ENCODE results near the gene KIF21B. TPM values are rescaled to one million over a fixed set of nuclear protein-coding genes. Genes with fewer than 3 reads are reported as not detected.

The KIF21B gene
- total and polyA plus RNA-seq, 2 of the 8 experiments (the other 6 are each of a cell fraction or from before 2014, with no cell fraction given) = 10.8 to 26.5 TPM

DNA sequence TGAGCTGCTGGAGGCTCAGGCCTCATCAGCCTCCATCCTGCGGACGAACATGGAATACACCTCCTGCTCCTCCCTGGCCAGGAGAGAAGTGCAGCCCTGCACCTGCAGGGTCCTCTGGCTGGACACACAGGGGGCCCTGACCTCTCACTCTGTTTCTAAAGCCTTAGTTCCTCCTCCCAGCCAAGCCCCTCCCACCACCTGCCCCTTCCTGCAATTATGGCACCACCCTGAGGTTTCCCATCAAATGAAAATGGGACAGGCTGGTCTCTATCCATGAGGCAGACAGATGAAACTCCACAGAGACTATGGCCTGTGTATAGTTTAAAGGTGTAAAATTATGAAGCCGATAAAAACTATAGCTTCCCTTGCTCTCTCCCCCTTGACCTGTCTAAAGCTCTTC, 46.1 kb upstream of the KIF21B start:
- no peak overlapping the region for H2AFZ ChIP-seq (ENCODE audit: low read length)
- no peak overlapping the region for H3K56ac ChIP-seq (replicated peaks; ENCODE audit: insufficient read length, low read depth, low read length)
- FAIRE-seq = no peak
- H3K79me1 ChIP-seq (ENCODE audit: low read depth, low read length) = no peaks in the 10 kb centered on the region
- no peak overlapping the region for H2BK120ac ChIP-seq (replicated peaks; ENCODE audit: low read depth, low read length)
- H3K23me2 ChIP-seq (ENCODE audit: low read depth, low read length) = no peaks in the 10 kb centered on the region
- no peak overlapping the region for H3K23ac ChIP-seq (ENCODE audit: insufficient read length)
- no peak overlapping the region for H2BK20ac ChIP-seq (ENCODE audit: low read length)
- H2BK5ac ChIP-seq (ENCODE audit: low read depth, low read length) = no peak overlapping the region
- peaks cover 0 to 4% (median 0%) of the 10 kb centered on the region in 4 experiments; a peak in 1 of 7 replicates for H3K4me1 ChIP-seq (replicated peaks in 1 of 4; ENCODE audit: control insufficient read depth in 3 of 4, insufficient read depth in 4 of 4, low read length in 3 of 4)
- H3K9ac ChIP-seq (replicated peaks in 1 of 4; ENCODE audit: extremely low read depth in 1 of 4, low read depth in 3 of 4, low read length in 3 of 4) = no peak overlapping the region
- POLR2A ChIA-PET (ENCODE audit: partially characterized antibody) = interaction anchor here (1.3 kb wide), 1 partner anchor 84 kb away, joined by 4 read pairs; the partner anchor contains the start of gene TMEM9
- no peak overlapping the region for H3K4ac ChIP-seq (replicated peaks; ENCODE audit: insufficient read length, low read depth, low read length)
- 94% methylated on average over 3 of the region's 3 CpGs; no CpG with 5 or more reads in 1 of the 2 experiments for WGBS, 2 experiments (ENCODE audit: extremely low coverage in 1 of 2, insufficient coverage in 1 of 2, insufficient read length in 1 of 2, insufficient replicate concordance in 2 of 2, low coverage in 1 of 2, low lambda C conversion rate in 2 of 2, missing lambda C conversion rate in 1 of 2)
- no peak overlapping the region for H3K18ac ChIP-seq (ENCODE audit: extremely low read depth, low read length)
- no peaks in the 10 kb centered on the region for H3K79me2 ChIP-seq (ENCODE audit: control insufficient read depth in 1 of 2, insufficient read depth in 2 of 2, low read length in 2 of 2)
- no peak overlapping the region for H4K91ac ChIP-seq (replicated peaks; ENCODE audit: insufficient read length, low read length)
- CTCF ChIA-PET (ENCODE audit: partially characterized antibody) = interaction anchor here (0.6 to 10.6 kb wide), 12 partner anchors 11 to 152 kb away, joined by 3 to 97 read pairs (median 3); partner anchors contain the start of gene KIF21B
- H3K27ac ChIP-seq (ENCODE audit: low read depth, low read length) = no peak overlapping the region
- no peak overlapping the region for H4K8ac ChIP-seq (ENCODE audit: extremely low read depth, insufficient read depth, low read length)
- H2BK12ac ChIP-seq (ENCODE audit: low read depth, low read length) = no peak overlapping the region
- no peaks in the 10 kb centered on the region for H4K20me1 ChIP-seq (replicated peaks in 1 of 2; ENCODE audit: control insufficient read depth in 1 of 2, insufficient read depth in 2 of 2, low read length in 2 of 2)
- H3K36me3 ChIP-seq (ENCODE audit: control insufficient read depth in 2 of 4, insufficient read depth in 4 of 4, low read length in 3 of 4) = no peaks in the 10 kb centered on the region
- no peak for DNase-seq (ENCODE audit: low read depth in 1 of 2, low spot score in 2 of 2)
- no peak overlapping the region for H2BK15ac ChIP-seq (ENCODE audit: low read length)
- H3K4me2 ChIP-seq (ENCODE audit: insufficient read depth in 1 of 2, low read depth in 2 of 2, low read length in 2 of 2) = no peak overlapping the region
- H3K4me3 ChIP-seq (ENCODE audit: extremely low read depth in 1 of 4, insufficient read depth in 2 of 4, low read depth in 3 of 4, low read length in 4 of 4) = no peak overlapping the region
- H4K5ac ChIP-seq (ENCODE audit: insufficient read length, low read depth, low read length) = no peak overlapping the region
- H3K14ac ChIP-seq (ENCODE audit: insufficient read length) = no peak overlapping the region
- TF ChIP-seq RAD21 (IDR thresholded peaks at IDR 0.05 in 1 of 2, conservative IDR thresholded peaks at IDR 0.05 in 1 of 2; ENCODE audit: low read depth in 2 of 2, low read length in 2 of 2) (peak in 1 of 2 experiments; percentile 30; a peak in 1 of 4 replicates), SIX5 (IDR thresholded peaks at IDR 0.05; ENCODE audit: low read depth, low read length) (no peak), SP2 (IDR thresholded peaks at IDR 0.05; ENCODE audit: low read length) (no peak)
- no peaks in the 10 kb centered on the region for H3K9me3 ChIP-seq (ENCODE audit: insufficient read depth in 2 of 2, low read depth in 1 of 2, low read length in 1 of 2)
- no peaks in the 10 kb centered on the region; a peak in 1 of 7 replicates for H3K27me3 ChIP-seq (replicated peaks in 1 of 4; ENCODE audit: control insufficient read depth in 3 of 4, extremely low read depth in 1 of 4, insufficient read depth in 3 of 4, low read length in 3 of 4)
- H2AK5ac ChIP-seq (ENCODE audit: low read depth, low read length) = no peak overlapping the region
